CD14-positive monocyte (primary cell): ENCODE data around the gene SPTBN4. TPM values are rescaled to one million over a fixed set of nuclear protein-coding genes. Genes with fewer than 3 reads are reported as not detected.

Source experiments
- DNase-seq, 3 donors: peaks; one replicate each; pipeline ENCODE4 v3.0.0-alpha.2; 2011 to 2022
- H2AFZ ChIP-seq: 2 replicates; pipeline ENCODE4 v1.6.0; 2012; ENCODE audit warnings: mild to moderate bottlenecking, low read depth, low read length, inconsistent platforms; ENCODE audit not compliant: insufficient read depth, poor library complexity, severe bottlenecking
- H3K27ac ChIP-seq, 2 donors: 1 replicate in 1 of 2; 2 replicates in 1 of 2; pipeline ENCODE4 v1.5.1; 2012 to 2013; ENCODE audit warnings: low read length in 2 of 2, control low read depth in 1 of 2, inconsistent platforms in 1 of 2, low read depth in 1 of 2, mild to moderate bottlenecking in 1 of 2
- H3K27me3 ChIP-seq, 2 donors: one replicate each; pipeline versions ENCODE4 v1.6.0 to v1.6.1; 2011 to 2013; ENCODE audit warnings: low read length in 2 of 2; ENCODE audit not compliant: control insufficient read depth in 2 of 2, insufficient read depth in 2 of 2
- H3K36me3 ChIP-seq, 2 donors: replicated peaks in 1 of 2; 1 replicate in 1 of 2; 2 replicates in 1 of 2; pipeline versions ENCODE4 v1.5.1 to v1.6.1; 2012 to 2013; ENCODE audit warnings: low read length in 2 of 2, control low read depth in 1 of 2, inconsistent platforms in 1 of 2, mild to moderate bottlenecking in 1 of 2; ENCODE audit not compliant: insufficient read depth in 2 of 2, control insufficient read depth in 1 of 2
- H3K4me1 ChIP-seq, 2 donors: 1 replicate in 1 of 2; 2 replicates in 1 of 2; pipeline versions ENCODE4 v1.5.1 to v1.6.1; 2012 to 2013; ENCODE audit warnings: low read length in 2 of 2, control low read depth in 1 of 2, inconsistent platforms in 1 of 2, mild to moderate bottlenecking in 1 of 2, moderate library complexity in 1 of 2; ENCODE audit not compliant: insufficient read depth in 2 of 2, control insufficient read depth in 1 of 2
- H3K4me2 ChIP-seq: replicated peaks from 2 replicates; pipeline ENCODE3; 2012; ENCODE audit warnings: low read length, moderate library complexity, mild to moderate bottlenecking; ENCODE audit not compliant: poor library complexity, severe bottlenecking; ENCODE audit errors: extremely low read depth
- H3K4me3 ChIP-seq, 3 experiments: fragments of 200-600 bp in 1 of 3; sonication (generic) in 1 of 3; replicated peaks in 1 of 3; 1 replicate in 2 of 3; 2 replicates in 1 of 3; pipeline ENCODE4 v1.5.1; 2011 to 2013; ENCODE audit warnings: low read length in 3 of 3, mild to moderate bottlenecking in 3 of 3, control low read depth in 2 of 3, low read depth in 2 of 3, inconsistent platforms in 1 of 3, moderate library complexity in 1 of 3
- H3K79me2 ChIP-seq: 2 replicates; pipeline ENCODE4 v1.6.0; 2012; ENCODE audit warnings: mild to moderate bottlenecking, control low read depth, inconsistent platforms, low read length, moderate library complexity; ENCODE audit not compliant: insufficient read depth
- H3K9ac ChIP-seq: 2 replicates; pipeline ENCODE4 v1.6.0; 2017; ENCODE audit warnings: low read length, mild to moderate bottlenecking; ENCODE audit not compliant: insufficient read depth, poor library complexity, severe bottlenecking
- H3K9me3 ChIP-seq, 2 donors: replicated peaks in 1 of 2; 1 replicate in 1 of 2; 2 replicates in 1 of 2; pipeline versions ENCODE4 v1.5.1 to v1.6.1; 2012 to 2013; ENCODE audit warnings: low read length in 2 of 2, control low read depth in 1 of 2; ENCODE audit not compliant: control insufficient read depth in 1 of 2, insufficient read depth in 1 of 2
- H4K20me1 ChIP-seq: 2 replicates; pipeline ENCODE4 v1.6.0; 2012; ENCODE audit warnings: mild to moderate bottlenecking, low read length, control low read depth, moderate library complexity; ENCODE audit not compliant: insufficient read depth
- H3K27ac Mint-ChIP-seq, 7 donors: one replicate each; pipeline ENCODE4 v1.8.0; 2020; ENCODE audit warnings: mild to moderate bottlenecking in 7 of 7, mixed read lengths in 7 of 7, moderate library complexity in 6 of 7, inconsistent platforms in 2 of 7
- H3K27me3 Mint-ChIP-seq, 3 donors: one replicate each; pipeline ENCODE4 v1.8.0; 2021 to 2022; ENCODE audit warnings: low read depth in 3 of 3, mild to moderate bottlenecking in 3 of 3, mixed read lengths in 3 of 3, moderate library complexity in 3 of 3, inconsistent platforms in 1 of 3
- H3K36me3 Mint-ChIP-seq, 2 donors: one replicate each; pipeline ENCODE4 v1.8.0; 2020; ENCODE audit warnings: mixed read lengths in 2 of 2, inconsistent platforms in 1 of 2, mild to moderate bottlenecking in 1 of 2
- H3K4me1 Mint-ChIP-seq: one replicate; pipeline ENCODE4 v1.8.0; 2020; ENCODE audit warnings: mild to moderate bottlenecking, mixed read lengths
- H3K4me3 Mint-ChIP-seq, 2 donors: one replicate each; pipeline ENCODE4 v1.8.0; 2020; ENCODE audit warnings: mild to moderate bottlenecking in 2 of 2, mixed read lengths in 2 of 2, moderate library complexity in 1 of 2
- H3K9me3 Mint-ChIP-seq, 7 donors: one replicate each; pipeline ENCODE4 v1.8.0; 2020 to 2022; ENCODE audit warnings: mixed read lengths in 7 of 7, mild to moderate bottlenecking in 6 of 7, moderate library complexity in 6 of 7, inconsistent platforms in 2 of 7
- CTCF ChIP-seq: fragments of 200-600 bp; IDR thresholded peaks from one replicate; pipeline ENCODE4 v1.8.0; 2022; ENCODE audit warnings: antibody characterized with exemption, mild to moderate bottlenecking
- WGBS: methylation state at CpG from one replicate; pipeline ENCODE4 v1.1.5; 2013; ENCODE audit warnings: missing lambda C conversion rate; ENCODE audit not compliant: insufficient coverage; 5-methylcytosine and 5-hydroxymethylcytosine counted together
- intact Hi-C, 2 donors: fragments of 100-400 bp; cut with micrococcal nuclease; formaldehyde crosslinking; loops; one replicate each; pipeline versions ENCODE4 v1.15.0 to v1.15.1; 2023
- polyA plus RNA-seq, 3 donors: library from polyadenylated mRNA; depleted of rRNA in 1 of 3; unstranded in 2 of 3; stranded (reverse) in 1 of 3; fragments of 300-500 nt in 2 of 3; fragments of >200 nt in 1 of 3; fragmentation: Illumina TruSeq in 2 of 3; gene quantifications; 1 replicate in 2 of 3; 2 replicates in 1 of 3; pipeline ENCODE4 v1.2.3, GENCODE V29; 2012 to 2021

Gene SPTBN4
- polyA plus RNA-seq, 3 donors = 0.07 TPM; not detected in 2

- H3K9ac ChIP-seq = peak within 1 kb of the TSS; percentile 89
- intact Hi-C loops = loop anchor here (2.0 to 10.0 kb wide), 4 partner anchors 21 to 107 kb away; partner anchors contain the start of gene SERTAD3 (in 1 of the 2)
- peak within 1 kb of the TSS; percentile 91 to 96 for H3K27ac ChIP-seq
Observed at GRCh38 chr19:40465557-40466218, 1.1 kb upstream of the SPTBN4 start, which contains the start of gene BLVRB. Gene BLVRB, minus strand, starts transcription at chr19:40465745. Its CDS starts 57 bp downstream, at chr19:40465688.

More at GRCh38 chr19:40465557-40466218, 1.1 kb upstream of the SPTBN4 start, which contains the start of gene BLVRB:
- Mint-ChIP-seq H3K27ac (peak within 1 kb of the TSS; percentile 93 to 99 (median 97)), H3K36me3 (peaks cover 10% of the 10 kb centered on the region in 2 donors), H3K4me1 (peaks cover 60% of the 10 kb centered on the region), H3K4me3 (peak within 1 kb of the TSS; percentile 90 to 96), H3K9me3 (peaks cover 2 to 10% (median 6%) of the 10 kb centered on the region in 7 donors), H3K27me3 (peaks cover 26 to 33% (median 31%) of the 10 kb centered on the region in 3 donors)
- DNase-seq = peak; percentile 98 to 99 (median 98)
- peaks cover 33% of the 10 kb centered on the region for H3K79me2 ChIP-seq
- H2AFZ ChIP-seq = peak within 1 kb of the TSS; percentile 60
- H3K4me2 ChIP-seq = peak within 1 kb of the TSS; percentile 89
- H3K4me1 ChIP-seq = peaks cover 57 to 70% of the 10 kb centered on the region in 2 donors
- peaks cover 13 to 24% of the 10 kb centered on the region in 2 donors for H3K27me3 ChIP-seq
- peak within 1 kb of the TSS; percentile 58 to 84 (median 62) for H3K4me3 ChIP-seq
- no peaks in the 10 kb centered on the region for H3K9me3 ChIP-seq
- WGBS = under 1% methylated on average over 52 of the region's 54 CpGs
- H3K36me3 ChIP-seq = no peaks in the 10 kb centered on the region
- H4K20me1 ChIP-seq = peaks cover 5% of the 10 kb centered on the region
- TF ChIP-seq CTCF = no peak
